GM19438 (cell line): ENCODE results near the gene DLG4.
"Not testable (repeated sequence)": the region's sequence is repeated elsewhere in the genome, so short reads cannot be mapped to it uniquely, and the experiment has no call there.

Experiments
- ATAC-seq: cut with Tn5 transposase; IDR thresholded peaks from one replicate; pipeline ENCODE4 v1.9.1; 2021; ENCODE audit warnings: low read depth; ENCODE audit not compliant: unreplicated experiment

Gene DLG4

DNA sequence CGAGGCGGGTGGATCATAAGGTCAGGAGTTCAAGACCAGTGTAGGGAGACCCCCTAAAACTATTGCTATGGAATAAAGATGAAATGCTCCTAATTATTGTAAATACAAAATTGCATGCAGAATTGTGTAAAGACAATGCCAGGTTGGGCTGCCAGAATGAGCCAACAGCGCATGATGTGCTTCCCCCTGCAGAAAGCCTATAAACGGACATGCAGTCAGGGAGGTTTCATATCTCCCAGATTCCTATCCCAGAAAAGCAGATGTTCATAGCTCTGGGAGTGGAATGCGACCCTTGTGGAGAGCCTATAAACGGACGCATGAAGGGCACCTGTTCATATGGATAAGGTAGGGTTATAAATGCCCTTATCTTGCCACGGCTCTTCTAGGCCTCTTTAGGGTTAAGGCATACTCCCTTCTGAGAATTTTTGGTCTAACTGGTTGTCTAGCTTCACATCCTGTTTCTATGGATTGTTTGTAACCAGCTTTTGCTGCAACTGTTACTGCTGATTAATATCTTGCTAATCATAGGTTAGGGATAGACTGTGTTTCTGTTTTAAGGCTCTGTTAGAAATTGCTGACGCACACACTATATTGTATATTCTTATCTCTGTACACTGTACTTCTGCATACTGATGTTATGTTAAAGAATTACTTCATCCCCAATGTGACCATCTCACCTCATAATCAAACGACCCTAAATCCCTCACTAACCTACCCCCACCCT is 50.6 kb downstream of the DLG4 start:
- ATAC-seq: not testable (repeated sequence)

DNA sequence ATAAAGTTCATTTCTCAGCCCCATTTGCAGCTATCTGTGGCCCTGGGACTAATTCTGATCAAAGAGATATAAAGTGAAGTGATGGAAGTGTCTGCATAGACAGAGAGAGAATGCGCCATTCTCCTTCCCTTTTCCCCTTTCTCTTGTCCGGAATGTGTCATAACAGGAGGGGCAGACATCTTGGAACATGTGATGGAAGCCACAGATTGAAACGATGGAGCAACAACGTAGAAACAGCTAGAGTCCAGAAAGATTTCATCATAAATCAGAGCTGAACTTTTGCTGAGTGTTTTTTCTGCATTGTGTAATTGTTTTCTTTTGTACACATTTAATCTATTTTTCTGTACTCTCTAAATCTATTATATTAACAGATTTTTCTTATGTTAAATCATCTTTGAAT is 51.8 kb downstream of the DLG4 start:
- ATAC-seq: no peak

DNA sequence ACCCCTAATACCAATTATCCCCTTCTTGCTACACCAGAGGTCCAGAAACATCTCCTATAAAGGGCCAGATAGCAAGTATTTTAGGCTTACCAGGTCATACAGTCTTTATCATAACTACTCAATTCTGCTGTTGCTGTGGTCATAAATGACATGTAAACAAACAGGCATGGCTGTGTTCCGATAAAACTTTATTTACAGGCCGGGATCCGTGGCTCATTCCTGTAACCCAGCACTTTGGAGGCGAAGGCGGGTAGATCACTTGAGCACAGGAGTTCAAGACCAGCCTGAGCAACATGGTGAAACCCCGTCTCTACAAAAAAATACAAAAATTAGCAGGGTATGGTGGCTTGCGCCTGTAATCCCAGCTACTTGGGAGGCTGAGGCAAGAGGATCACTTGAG is 52.8 kb downstream of the DLG4 start:
- ATAC-seq: no peak

DNA sequence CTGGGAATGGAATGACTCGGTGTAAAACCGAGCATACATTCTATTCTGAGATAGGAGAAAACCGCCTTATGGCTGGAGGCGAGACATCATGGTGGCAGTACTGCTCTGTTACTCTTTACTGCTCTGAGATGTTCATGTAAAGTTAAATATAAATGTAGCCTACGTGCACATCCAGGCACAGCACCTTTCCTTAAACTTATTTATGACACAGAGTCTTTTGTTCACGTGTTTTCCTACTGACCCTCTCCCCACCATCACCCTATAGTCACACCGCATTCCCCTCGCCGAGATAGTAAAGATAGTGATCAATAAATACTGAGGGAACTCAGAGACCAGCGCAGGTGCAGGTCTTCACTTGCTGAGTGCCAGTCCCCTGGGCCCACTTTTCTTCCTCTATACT is 60.1 kb downstream of the DLG4 start:
- ATAC-seq: not testable (repeated sequence)

DNA sequence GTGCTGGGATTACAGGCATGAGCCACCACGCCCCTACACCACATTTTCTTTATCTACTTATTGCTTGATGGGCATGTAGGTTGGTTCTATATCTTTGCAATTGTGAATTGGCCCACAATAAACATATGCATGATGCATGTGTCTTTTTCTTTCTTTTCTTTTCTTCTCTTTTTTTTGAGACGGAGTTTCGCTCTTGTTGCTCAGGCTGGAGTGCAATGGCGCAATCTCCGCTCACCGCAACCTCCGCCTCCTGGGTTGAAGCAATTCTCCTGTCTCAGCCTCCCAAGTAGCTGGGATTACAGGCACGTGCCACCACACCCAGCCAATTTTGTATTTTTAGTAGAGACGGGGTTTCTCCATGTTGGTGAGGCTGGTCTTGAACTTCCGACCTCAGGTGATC is 61.2 kb downstream of the DLG4 start:
- not testable (repeated sequence) for ATAC-seq

DNA sequence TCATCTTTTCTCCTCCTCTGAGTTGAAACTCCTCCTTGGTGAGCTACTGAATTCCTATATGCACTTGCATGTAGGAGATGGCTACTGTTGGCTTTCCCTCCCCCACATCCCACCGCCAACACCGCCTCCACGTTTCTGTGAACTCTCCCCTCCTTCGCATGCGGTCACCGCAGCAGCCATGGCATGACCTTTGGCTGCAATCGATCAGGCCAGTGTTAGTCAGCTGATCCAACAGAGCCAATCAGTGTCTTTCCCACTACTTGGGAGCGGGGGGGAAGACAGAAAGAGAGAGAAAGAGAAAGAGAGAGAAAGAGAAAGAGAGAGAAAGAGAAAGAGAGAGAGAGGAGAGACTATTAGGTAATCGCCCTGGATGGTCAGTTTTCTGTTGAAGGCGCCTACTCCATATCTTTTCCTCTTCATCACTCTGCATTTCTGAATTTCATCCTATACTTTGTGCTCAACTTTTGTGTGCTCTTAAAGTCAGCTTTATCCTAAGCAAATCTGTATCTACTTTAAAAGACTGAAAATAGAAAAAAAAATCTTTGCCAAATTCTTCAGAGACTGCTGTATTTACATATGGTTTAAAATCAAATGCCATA is 63.2 kb downstream of the DLG4 start:
- no peak for ATAC-seq

DNA sequence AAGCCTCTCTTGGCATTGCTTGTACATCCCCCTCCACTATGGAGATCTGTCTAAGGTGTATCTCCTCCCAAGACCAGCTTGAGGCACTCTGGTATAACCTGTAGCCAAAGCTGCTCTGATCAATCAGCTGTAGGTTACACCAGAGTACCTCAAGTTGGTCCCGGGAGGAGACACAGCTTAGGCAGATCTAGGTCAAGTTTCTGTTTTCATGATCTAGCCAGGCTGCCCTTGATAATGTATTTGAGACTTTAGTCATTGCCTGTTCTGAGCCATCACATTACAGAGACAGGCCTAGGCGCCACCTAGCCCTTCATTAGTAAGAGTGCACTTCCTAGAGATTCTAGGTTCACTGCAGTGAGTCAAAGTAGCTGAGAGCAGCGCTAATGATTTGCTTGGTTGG is 71.9 kb downstream of the DLG4 start:
- ATAC-seq: no peak

DNA sequence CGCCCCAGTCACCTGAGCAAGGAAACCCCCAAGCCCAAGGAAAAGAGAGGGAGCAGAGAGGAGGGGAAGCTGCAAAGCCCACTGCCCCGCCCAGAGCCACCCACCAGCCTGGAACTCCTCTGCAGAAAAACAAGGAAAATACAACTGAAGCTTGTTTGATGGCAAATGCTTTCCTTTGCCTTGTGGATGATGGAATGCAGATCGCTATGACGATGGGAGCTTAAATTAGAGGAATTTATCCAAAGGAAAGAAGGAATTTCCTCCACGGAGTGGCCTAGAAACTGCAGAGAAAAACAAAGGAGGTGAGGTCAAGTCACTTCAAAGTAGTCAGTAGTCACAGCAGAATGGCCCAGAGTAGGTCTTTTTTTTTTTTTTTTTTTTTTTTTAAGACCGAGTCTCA is 73.5 kb downstream of the DLG4 start:
- ATAC-seq: no peak

DNA sequence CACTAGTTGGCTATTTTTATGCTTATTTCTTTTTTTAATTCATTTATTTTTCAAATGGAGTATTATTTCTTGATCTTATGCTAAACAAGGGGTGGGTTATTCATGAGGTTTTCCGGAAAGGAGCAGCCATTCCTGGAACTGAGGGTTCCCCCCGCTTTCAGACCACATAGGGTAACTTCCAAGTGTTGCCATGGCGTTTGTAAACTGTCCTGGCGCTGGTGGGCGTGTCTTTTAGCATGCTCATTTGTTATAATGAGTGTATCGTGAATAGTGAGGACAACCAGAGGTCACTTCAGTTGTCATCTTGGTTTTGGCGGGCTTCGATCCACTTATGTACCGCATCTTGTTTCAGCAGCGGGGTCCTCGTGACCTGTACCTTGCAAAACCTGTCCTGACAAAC is 75.4 kb downstream of the DLG4 start:
- ATAC-seq: no peak

DNA sequence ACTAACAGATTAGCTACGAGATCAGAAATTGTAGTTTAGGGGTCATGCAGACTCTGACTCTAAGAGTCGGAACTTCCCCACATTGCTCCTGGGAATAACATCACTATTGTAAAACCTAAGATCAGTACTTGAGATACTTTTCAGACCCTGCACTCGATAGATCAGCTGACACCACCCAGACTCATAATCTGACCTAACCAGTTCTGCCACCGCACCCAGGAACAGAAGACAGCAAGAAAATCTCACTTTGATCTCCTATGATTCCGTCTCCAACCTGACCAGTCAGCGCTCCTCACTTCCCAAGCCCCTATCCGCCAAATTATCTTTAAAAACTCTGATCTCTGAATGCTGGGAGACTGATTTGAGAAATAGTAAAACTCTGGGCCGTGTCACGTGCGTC is 77.8 kb downstream of the DLG4 start:
- no peak for ATAC-seq

DNA sequence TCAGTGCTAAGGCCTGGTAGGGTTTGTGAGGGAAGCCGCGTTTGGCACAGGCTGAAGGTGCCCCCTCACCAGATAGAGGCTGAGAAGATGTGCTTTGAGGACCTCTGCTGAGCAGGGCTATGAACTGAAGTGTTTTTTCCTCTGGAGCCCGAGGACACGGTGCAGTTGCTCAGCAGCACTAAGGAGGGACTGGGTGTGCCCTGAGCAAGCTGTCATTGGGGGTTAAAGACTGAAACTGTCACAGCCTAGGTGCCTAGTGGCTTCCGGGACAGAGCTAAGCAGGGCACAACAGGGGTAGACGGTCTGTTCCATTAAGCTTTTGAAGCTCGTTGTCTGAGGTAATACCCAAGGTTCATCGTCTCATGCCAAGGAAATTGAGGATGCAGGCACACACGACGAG is 80.2 kb downstream of the DLG4 start:
- ATAC-seq: no peak

DNA sequence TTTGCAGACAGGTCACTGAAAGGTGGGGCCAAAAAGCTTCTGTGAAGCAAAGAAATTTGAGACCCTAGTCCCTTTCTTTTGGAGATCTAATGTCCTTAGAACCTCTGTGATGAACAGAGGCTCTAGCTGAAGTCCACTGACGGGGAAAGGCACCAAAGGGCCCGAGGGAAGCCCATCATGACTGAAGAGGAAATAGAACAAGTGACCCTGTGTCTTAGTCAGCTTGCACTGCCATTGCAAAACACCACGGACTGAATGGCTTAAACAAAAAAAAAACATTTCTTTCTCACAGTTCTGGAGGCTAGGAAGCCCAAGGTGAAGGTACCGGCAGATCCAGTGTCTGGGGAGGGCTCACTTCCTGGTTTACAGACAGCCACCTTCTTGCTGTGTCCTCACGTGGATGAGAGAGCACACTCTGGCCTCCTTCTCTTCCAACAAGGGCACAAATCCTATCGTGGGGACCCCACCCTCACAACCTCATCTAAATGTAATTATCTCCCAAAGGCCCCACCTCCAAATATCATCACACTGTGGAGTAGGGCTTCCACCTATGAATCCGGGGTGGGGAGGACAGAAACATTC is 80.7 kb downstream of the DLG4 start:
- no peak for ATAC-seq

DNA sequence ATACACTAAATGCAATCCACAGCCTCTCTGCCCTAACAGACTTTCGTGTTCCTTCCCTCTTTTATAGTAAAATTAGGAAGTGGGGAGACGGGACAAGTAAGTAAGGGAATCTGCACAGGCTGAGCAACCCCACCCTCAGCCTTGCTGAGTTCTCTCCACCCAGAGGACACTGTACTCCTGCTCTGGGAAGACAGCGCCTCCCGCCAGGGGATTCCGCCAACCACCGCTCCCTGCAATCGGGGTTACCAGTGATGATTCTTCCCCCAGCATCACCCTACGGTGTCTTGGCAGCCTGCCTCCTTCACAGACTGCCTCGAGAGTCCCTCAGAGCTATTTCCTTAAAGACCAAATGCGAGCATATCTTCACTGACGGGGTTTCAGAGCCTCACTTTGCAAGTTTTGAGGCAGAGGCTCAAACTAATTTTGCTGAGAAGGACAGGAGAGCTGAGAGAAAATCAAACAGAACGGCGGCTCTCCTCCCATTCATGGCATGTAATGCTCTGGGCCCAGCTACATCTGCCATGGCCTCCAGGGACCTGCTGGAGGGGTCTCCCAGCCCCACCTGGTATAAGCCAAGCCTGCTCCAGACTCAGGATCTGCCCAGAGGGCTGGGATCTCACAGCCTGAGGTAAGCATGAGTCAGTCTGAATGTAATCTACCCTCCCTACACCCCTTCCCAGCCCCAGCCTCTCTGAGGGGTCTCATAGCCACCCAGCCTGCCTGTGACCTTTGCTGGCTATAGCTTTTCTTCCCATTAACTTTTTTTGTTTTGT is 82.3 kb downstream of the DLG4 start:
- ATAC-seq: no peak
